Muscle layer of colon (tissue), 2 donors: ENCODE data around the gene TPK1.

ENCODE experiments used
- H3K27ac ChIP-seq: one replicate; pipeline ENCODE4 v1.7.0; 2013; ENCODE audit warnings: low read depth, mild to moderate bottlenecking, low read length, moderate library complexity
- H3K27me3 ChIP-seq, 2 donors: one replicate each; pipeline ENCODE4 v1.7.0; 2013; ENCODE audit warnings: low read length in 2 of 2, mild to moderate bottlenecking in 2 of 2; ENCODE audit not compliant: insufficient read depth in 2 of 2, control insufficient read depth in 1 of 2
- H3K36me3 ChIP-seq: one replicate; pipeline ENCODE4 v1.7.0; 2013; ENCODE audit warnings: mild to moderate bottlenecking, low read length; ENCODE audit not compliant: insufficient read depth
- H3K4me1 ChIP-seq: one replicate; pipeline ENCODE4 v1.7.0; 2013; ENCODE audit warnings: mild to moderate bottlenecking, low read length; ENCODE audit not compliant: insufficient read depth
- H3K4me3 ChIP-seq, 2 donors: one replicate each; pipeline ENCODE4 v1.7.0; 2013; ENCODE audit warnings: low read length in 2 of 2, low read depth in 1 of 2, mild to moderate bottlenecking in 1 of 2, moderate library complexity in 1 of 2
- H3K9ac ChIP-seq: one replicate; pipeline ENCODE4 v1.7.0; 2013; ENCODE audit warnings: low read length
- H3K9me3 ChIP-seq: one replicate; pipeline ENCODE4 v1.7.0; 2013; ENCODE audit warnings: mild to moderate bottlenecking, low read length
- donor health status: abdominal sarcoma.
- donor health status: Adenocarcinoma of cecum.

The TPK1 gene

DNA sequence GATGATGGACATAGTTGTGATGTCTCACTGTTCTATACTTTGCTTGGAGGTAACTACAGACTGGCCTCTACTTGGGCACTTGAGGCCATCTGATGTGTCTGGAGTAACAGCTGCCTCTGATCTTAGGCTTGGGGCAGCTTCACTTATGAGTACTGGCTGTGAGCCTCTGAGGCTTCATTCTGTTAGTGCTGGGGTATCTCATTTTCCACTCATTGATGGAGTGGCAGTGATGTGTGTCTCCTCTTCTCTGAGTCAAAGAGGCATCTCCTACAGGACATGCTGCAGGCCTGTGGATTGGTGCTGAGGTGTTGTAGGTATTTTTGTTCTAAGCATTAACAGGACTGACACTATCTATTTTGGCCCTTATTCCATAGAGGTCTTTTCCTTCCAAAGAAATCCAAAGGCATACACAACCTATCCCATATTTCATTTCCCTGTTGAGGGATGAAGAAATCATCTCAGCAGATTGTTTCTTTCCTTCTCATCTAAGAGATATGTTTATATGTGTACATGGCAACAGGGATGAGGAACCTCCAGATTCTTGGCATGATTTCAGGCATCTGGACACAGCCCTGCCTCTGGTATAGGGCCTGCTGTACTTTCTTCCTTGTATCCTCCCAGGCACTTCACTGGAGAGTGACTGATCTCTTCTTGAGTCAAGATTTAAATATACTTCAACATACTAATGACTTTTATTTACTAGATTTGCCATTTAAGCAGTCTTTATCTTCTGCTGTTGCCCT is 366.7 kb downstream of the TPK1 start:
- Histone ChIP-seq H3K4me3 (no peak overlapping the region), H3K36me3 (no peaks in the 10 kb centered on the region), H3K27me3 (no peaks in the 10 kb centered on the region), H3K9ac (no peak overlapping the region), H3K27ac (no peak overlapping the region), H3K4me1 (peaks cover 24% of the 10 kb centered on the region), H3K9me3 (no peaks in the 10 kb centered on the region)

DNA sequence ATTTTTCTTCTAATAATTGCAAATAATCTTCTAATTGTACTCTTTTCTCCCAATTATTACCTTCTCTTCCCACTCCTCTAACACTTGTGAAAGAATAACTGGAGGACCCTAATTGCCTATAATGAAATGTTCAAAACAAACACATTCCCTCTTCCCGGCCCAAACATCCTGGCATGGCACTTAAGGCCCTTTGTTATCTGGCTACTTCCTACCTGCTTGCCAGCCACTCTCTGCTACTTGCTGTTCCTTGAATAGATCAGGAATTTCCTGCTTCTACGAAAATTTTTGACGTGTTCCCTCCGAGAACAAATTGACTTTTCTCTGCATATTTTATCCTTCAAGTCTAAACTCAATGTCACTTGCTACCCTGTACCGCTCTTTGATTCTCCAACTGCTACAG is 376.2 kb downstream of the TPK1 start:
- Histone ChIP-seq H3K36me3 (no peaks in the 10 kb centered on the region), H3K4me3 (no peak overlapping the region), H3K9ac (no peak overlapping the region), H3K9me3 (no peaks in the 10 kb centered on the region), H3K4me1 (no peaks in the 10 kb centered on the region), H3K27ac (no peak overlapping the region), H3K27me3 (no peaks in the 10 kb centered on the region)

DNA sequence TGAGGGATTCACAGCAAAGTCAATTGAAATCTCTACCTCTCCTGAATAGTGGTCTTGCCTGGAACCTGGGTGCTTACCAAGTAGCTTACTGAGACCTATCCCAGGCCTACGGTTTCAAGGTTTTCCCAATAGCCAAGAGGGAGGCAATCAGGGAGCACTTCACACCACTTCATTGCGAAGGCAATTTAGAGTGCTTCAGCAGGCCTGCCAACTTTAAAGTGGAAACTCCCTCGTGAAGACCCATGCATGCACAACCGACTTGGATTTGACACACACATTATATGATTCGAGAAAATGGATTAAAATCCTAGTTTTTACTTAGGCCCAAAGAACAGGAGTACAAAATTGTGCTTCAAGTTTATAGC is 380.8 kb downstream of the TPK1 start:
- Histone ChIP-seq H3K9ac (no peak overlapping the region), H3K36me3 (no peaks in the 10 kb centered on the region), H3K4me3 (no peak overlapping the region), H3K9me3 (no peaks in the 10 kb centered on the region), H3K27me3 (no peaks in the 10 kb centered on the region), H3K4me1 (no peaks in the 10 kb centered on the region), H3K27ac (no peak overlapping the region)

DNA sequence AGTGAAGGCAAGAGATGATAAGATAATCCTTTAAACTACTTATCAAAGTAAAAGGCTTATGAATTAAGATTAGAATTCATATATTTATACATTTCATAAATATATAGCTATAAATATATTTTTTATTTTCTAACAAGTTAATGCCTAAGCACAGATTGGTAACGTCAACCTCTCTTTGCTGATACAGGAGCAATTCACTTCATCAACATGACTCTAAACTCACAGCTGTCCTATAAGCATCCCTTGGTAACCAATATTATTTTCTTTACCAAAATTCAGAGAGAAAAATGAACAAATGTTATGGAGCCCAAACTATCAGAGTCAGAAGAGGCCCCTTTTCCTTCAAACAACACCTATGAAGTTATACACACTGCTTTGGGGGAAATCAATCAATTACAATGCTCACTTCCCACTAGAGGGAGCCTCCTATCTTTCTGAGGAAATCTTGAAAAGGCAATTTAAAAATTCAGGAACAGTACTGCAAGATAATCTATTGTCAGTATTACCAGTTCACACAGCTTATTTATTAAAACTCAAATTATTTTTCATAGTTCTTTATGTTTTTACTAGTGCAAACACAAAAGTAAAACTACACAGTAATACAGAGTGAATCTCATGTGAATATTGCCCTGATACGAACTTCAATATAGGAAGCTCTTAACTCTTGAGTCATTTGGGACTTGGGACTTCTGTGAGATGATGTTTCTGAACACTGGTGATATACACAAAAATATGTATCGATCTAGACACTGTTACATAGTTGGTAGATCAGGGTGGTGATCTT is 381.4 kb downstream of the TPK1 start:
- Histone ChIP-seq H3K36me3 (no peaks in the 10 kb centered on the region), H3K27me3 (no peaks in the 10 kb centered on the region), H3K9me3 (no peaks in the 10 kb centered on the region), H3K27ac (no peak overlapping the region), H3K4me1 (no peaks in the 10 kb centered on the region), H3K9ac (no peak overlapping the region), H3K4me3 (no peak overlapping the region)

DNA sequence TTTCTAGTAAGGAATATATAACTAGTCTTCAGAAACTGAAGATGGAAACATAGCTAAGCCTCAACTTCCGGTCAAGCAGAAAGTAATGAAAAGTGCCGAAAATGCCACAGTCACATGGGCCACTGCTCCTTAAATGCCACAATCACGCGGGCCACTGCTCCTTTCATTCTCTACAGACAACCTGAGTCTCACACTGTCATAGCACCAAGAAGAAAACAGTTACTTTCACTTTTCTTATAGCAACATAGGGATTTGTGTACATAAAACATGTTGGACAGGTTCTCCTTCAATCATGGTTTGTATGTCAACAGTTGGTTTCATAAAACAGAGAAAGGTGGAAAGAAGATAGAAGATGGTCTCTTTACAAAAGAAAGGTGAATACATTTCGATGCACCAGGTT is 383.8 kb downstream of the TPK1 start:
- no peaks in the 10 kb centered on the region for H3K4me1 ChIP-seq

DNA sequence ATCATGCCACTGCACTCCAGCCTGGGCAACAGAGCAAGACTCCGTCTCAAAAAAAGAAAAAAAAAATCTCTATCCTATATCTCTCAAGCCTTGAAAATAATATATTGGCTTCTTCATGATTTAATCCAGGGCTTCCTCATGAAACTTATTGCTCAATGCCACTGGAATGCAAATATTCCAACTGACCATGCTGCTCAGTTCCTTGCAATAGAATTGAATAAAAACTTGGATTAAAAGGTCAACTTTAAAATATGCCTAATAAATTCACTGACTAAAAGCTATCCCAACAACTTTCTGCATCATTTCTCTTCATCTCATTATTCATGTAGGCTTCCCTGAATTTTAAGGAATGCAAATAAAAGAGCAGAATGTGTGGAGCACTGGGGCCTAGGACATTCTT is 390.3 kb downstream of the TPK1 start:
- Histone ChIP-seq H3K4me1 (no peaks in the 10 kb centered on the region), H3K36me3 (no peaks in the 10 kb centered on the region), H3K4me3 (no peak overlapping the region), H3K27ac (no peak overlapping the region), H3K9ac (no peak overlapping the region), H3K9me3 (no peaks in the 10 kb centered on the region), H3K27me3 (no peaks in the 10 kb centered on the region)

More for the DNA sequence above, 383.8 kb downstream of the TPK1 start:
- no peaks in the 10 kb centered on the region for H3K27me3 ChIP-seq
- H3K9me3 ChIP-seq, result no peaks in the 10 kb centered on the region
- no peak overlapping the region for H3K27ac ChIP-seq
- no peak overlapping the region for H3K9ac ChIP-seq
- no peaks in the 10 kb centered on the region for H3K36me3 ChIP-seq
- H3K4me3 ChIP-seq, result no peak overlapping the region

DNA sequence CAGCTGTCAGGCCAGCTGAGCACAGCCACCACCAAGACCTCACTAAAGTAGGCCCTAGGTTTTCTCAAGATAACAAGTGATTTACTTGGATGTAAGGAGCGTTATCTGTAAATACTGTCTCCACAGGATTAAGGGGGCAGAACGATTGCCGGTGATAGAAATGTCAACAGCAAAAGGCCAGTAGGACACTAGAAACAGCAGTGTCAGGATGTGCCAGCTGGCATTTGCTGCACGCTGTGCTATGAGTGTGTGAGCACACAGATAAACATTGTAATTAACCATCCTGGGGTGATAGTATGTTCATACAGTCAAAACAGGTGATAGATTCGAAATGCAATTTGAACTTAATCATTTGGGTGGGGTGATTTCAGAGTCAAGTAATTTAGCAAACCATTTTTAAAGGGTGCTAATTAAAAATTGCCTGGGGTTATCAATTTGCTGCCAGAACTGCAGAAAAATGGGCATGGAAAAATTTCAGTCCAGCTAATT is 396.1 kb downstream of the TPK1 start:
- H3K9ac ChIP-seq, result no peak overlapping the region
- H3K36me3 ChIP-seq, result no peaks in the 10 kb centered on the region
- no peaks in the 10 kb centered on the region for H3K27me3 ChIP-seq
- no peaks in the 10 kb centered on the region for H3K9me3 ChIP-seq
- no peak overlapping the region for H3K27ac ChIP-seq
- H3K4me3 ChIP-seq, result no peak overlapping the region
- H3K4me1 ChIP-seq, result no peaks in the 10 kb centered on the region

DNA sequence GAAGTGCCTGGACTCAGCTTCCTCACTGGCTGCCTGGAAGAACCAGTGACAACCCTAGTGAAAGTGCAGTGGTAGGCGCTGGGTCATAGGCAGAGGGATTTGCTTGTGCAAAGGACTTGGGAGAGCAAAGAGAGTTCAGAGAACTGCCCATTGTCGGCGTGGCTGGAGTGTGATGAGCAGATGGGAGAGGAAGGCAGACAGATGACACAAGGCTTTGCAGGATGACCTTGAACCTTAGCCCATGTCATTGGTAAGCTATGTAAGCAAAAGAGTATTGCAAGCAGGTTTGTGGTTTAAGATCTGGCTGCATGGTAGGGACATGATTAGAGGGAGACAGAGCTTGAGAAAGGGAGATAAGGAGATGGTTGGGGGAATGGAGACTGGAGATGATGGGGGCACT is 397.1 kb downstream of the TPK1 start:
- no peak overlapping the region for H3K4me3 ChIP-seq
- no peaks in the 10 kb centered on the region for H3K9me3 ChIP-seq
- H3K9ac ChIP-seq, result no peak overlapping the region
- H3K27ac ChIP-seq, result no peak overlapping the region
- H3K27me3 ChIP-seq, result no peaks in the 10 kb centered on the region
- no peaks in the 10 kb centered on the region for H3K4me1 ChIP-seq
- H3K36me3 ChIP-seq, result no peaks in the 10 kb centered on the region

DNA sequence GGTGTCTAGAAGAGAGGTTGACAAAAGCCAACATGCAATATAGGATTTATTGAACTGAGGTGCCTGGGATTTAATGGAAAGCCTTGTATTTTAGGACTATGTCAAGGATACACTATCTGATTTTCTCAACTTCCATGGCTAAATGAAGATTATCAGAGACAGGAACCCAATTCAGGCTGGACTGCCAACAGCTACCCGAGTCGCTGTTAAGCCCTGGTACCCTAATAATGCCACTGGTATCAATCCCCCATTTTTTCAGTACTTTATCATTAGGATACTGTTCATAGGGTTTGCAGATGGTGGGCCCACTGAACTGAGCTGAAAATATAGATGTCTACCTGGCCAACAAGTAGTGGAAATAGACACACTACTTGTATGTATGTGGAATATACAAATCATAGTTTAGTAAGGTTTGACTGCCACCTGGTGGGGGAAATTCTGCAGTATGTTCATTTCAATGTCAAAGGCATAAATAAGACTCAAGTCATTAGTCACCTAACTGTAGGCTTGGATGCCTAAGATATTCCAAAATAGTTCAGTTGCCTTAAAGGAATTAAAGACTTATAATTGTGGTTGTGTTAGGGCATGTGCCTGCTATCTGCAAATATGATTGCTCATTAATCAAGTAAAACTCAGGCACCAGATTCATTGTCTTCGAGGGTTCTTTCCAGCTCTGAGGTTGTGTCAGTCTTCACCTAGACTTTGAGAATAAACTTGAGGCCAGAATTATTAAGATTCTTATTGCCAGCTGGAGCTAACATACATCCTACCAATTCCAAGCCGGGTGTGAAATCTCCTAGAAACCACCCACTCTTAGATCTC is 398.3 kb downstream of the TPK1 start:
- Histone ChIP-seq H3K9me3 (no peaks in the 10 kb centered on the region), H3K27me3 (no peaks in the 10 kb centered on the region), H3K9ac (no peak overlapping the region), H3K4me3 (no peak overlapping the region), H3K36me3 (no peaks in the 10 kb centered on the region), H3K27ac (no peak overlapping the region), H3K4me1 (no peaks in the 10 kb centered on the region)

DNA sequence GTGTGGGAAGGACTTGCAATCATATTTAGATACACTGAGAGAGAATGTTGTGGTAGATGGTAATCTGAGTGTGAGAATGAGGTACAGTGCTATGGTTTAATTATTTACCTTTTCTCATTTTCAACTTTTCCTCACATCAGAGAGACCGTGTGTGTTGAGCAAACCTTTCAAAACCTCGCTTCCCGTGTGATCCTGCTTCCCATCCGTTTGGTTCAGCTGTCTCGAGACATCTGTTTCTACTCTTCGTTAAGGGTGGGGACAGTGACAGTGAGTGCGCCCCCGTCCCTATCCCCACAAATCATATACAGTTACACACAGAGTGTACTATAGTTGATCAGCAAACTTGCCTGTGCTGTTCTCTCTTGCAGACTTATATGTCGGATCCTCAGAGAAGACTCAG is 399.4 kb downstream of the TPK1 start:
- H3K36me3 ChIP-seq, result no peaks in the 10 kb centered on the region
- no peak overlapping the region for H3K4me3 ChIP-seq
- no peaks in the 10 kb centered on the region for H3K4me1 ChIP-seq
- no peak overlapping the region for H3K27ac ChIP-seq
- H3K27me3 ChIP-seq, result no peaks in the 10 kb centered on the region
- H3K9ac ChIP-seq, result no peak overlapping the region
- no peaks in the 10 kb centered on the region for H3K9me3 ChIP-seq

DNA sequence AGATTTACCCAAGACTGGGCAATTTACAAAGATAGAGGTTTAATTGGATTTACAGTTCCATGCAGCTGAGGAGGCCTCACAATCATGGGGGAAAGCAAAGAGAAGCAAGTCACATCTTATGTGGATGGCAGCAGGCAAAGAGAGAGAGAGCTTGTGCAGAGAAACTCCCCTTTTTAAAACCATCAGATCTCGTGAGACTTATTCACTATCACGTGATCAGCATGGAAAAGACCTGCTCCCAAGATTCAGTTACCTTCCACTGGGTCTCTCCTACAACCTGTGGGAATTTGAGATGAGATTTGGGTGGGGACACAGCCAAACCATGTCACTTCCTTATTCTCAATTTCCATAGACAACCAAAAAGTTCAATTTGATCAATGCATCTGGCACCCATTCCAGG is 407.4 kb downstream of the TPK1 start:
- H3K4me1 ChIP-seq, result no peaks in the 10 kb centered on the region
- no peak overlapping the region for H3K9ac ChIP-seq
- H3K36me3 ChIP-seq, result no peaks in the 10 kb centered on the region
- H3K9me3 ChIP-seq, result no peaks in the 10 kb centered on the region
- no peak overlapping the region for H3K27ac ChIP-seq
- H3K27me3 ChIP-seq, result no peaks in the 10 kb centered on the region
- H3K4me3 ChIP-seq, result no peak overlapping the region
